ENCODE data around the gene KDM2B. TPM values are rescaled to one million over a fixed set of nuclear protein-coding genes. Genes with fewer than 3 reads are reported as not detected.
A peak's percentile ranks its signal among the peaks of the same experiment; 100 is the strongest.
"Not testable (repeated sequence)": the region's sequence is repeated elsewhere in the genome, so short reads cannot be mapped to it uniquely, and the experiment has no call there.

KDM2B gene
- total RNA-seq, 1 experiment from 2014 or later = 37.2 TPM

GRCh38 chr12:121503395-121503794 is 77.4 kb downstream of the KDM2B start:
- DNase-seq (ENCODE audit: low spot score) = no peak

- DNase-seq (ENCODE audit: low spot score) = no peak
Measured at GRCh38 chr12:121501946-121502345, 78.9 kb downstream of the KDM2B start.

GRCh38 chr12:121499929-121500793 is 80.7 kb downstream of the KDM2B start:
- peak; percentile 35 for DNase-seq (ENCODE audit: low spot score)

- DNase-seq (ENCODE audit: low spot score) = no peak
Measured at GRCh38 chr12:121495746-121496145, 85.1 kb downstream of the KDM2B start.

DNA sequence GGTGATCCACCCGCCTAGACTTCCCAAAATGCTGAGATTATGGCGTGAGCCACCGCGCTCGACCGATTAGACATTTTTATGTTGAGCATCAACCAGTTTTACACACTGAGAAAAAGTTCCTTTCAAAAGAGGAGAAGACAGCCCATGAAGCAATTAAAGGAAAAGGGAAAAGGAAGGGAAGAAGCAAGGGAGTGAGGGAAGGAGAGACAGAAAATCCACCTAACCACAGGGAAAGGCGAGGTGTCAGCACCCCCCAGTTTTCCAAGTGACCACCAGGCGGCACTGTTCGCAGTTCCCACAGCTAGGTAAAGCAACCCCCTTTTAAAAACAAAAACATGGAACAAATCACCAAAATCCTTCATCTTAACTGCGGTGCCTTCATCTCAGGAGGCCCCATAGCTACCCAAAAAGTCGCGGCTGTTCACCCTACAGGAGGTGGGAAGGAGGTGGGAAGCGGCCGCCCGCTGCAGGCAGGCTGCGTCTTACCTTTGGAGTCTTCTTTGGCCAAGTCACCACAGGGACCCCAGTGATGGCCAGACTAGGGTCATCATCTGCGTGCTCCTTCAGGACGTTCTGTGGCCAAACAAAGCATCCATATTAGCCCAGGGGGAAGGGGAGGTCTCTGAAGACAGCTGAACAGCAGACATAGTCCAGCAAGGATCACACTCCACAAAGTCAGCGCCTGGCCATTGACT is 86.6 kb downstream of the KDM2B start:
- DNase-seq (ENCODE audit: low spot score) = peak; percentile 35

DNA sequence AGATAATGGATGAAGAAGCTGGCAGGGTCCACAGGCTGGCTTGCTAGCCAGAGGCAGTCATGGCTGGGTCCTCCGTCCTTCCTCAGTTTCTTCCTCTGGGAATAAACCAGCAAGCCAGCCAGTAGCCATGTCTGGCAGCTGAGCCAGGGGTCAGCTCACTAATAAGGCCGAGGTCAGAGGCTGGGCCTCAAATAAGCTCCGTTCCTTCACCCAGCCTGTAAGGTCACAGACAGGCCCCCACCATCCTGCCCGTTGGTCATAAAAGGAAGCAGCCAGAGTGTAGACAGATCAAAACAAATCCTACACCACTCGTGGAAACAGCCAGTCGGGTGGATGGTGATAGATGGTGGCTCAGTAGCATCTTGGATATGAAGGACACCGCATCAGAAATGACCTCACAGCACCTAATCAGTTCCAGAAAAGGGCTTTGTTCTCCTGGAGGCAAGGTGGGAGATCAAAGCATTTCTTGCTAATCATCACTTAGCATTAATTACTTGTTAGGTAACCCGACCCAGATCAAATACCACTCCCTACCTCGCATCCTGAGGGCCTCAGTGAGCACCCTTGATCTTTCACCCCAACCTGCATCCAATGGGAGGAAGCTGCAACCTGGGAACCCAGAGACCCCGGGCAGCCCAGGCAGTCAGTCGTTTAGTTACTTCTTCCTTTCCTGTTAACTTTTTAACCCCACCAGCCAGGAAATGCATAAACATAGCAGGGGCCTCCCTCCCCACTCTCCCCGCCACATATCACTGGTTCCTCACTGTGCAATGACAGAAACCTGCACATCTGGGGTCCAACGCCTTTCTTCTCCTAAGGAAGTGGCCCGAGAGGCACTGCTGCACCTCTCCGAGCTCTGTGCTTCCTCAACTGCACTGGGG is 90.2 kb downstream of the KDM2B start:
- DNase-seq (ENCODE audit: low spot score) = no peak

DNA sequence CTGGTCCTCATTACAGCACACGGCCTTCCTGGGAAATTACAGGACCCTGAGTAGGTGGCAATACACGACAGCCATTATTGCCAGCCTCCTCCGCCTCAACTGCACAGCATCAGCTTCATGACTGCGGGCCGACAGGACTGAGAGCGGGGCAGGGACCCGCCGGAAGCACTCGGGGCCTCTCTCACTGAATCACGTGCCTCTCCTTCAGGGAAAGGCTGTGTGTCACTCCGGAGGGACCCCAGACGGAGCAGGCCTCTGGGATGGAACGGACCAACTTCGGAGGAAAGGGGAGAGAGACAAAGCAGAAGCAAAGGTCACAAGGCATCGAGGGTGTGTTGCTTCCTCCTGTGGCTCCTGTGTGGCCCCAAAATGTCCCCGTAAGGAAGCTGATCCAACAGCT is 90.9 kb downstream of the KDM2B start:
- no peak for DNase-seq (ENCODE audit: low spot score)

DNA sequence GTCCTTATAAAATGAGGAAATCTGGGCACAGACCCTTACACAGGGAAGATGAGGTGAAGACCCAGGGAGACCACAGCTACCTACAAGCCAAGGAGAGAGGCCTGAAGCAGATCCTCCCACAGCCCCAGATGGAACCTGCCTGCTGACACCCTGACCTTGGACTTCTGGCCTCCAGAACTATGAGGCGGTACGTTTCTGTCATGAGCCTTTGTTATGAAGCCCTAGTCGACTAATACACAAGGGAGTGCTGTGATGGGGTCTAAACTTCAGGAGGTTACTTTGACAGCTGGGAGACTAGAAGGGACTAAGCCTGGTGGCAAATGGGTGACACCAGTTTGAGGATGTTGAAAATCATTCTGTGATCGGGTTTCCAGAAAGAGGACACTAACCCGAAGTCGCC is 95.9 kb downstream of the KDM2B start:
- no peak for DNase-seq (ENCODE audit: low spot score)

DNA sequence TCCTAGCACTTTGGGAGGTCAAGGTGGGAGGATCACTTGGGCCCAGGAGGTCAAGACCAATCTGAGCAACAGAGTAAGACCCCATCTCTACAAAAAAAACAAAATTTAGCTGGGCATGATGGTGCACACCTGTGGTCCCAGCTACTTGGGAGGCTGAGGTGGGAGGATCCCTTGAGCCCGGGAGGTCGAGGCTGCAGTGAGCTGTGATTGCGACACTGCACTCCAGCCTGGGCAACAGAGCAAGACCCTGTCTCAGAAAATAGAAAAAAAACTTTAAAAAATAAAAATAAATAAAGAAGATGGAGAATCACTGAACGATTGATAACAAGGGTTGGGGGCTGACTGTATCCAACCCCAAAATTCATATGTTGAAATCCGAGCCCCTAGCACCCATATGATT is 96.3 kb downstream of the KDM2B start:
- not testable (repeated sequence) for DNase-seq (ENCODE audit: low spot score)

DNA sequence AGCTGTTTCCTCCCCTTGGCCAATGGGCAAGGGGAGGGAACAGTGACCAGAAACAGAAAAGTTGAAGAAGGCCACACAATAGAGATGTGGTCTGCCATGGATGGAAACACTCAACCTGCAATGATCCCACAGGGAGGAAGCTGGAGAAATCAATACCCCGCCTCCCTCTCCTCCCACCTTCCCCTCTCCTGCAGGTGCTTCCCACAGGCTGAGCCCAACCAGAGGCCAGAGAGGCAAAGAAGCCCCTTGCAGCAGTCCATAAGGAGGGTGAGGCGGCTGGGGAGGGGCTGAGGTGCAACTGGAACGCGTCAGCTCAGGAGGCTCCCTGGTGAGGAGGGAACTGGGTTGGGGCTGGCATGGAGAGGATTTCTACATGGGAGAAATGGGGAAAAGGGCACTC is 96.9 kb downstream of the KDM2B start:
- DNase-seq (ENCODE audit: low spot score) = no peak

DNA sequence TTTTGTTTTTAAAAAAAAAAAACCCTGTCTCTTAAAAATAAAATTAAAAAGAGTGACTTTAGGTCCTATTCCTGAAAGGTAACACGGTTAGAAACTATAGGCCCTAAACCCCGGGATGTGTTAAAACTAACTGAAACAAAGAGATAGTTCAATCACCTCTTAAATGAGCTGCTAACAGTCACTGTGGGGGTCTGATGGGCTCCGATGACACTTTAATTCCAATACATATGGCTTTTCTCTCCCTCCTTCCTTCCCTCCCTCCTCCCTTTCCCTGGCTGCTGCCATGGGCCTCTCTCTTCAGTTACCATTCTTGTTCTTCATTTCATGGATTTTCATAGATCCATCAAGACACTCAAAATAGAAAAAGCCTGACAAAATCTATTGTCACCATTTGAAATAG is 104.3 kb downstream of the KDM2B start:
- no peak for DNase-seq (ENCODE audit: low spot score)

GRCh38 chr12:121475279-121475678 is 105.5 kb downstream of the KDM2B start:
- DNase-seq (ENCODE audit: low spot score) = no peak

DNA sequence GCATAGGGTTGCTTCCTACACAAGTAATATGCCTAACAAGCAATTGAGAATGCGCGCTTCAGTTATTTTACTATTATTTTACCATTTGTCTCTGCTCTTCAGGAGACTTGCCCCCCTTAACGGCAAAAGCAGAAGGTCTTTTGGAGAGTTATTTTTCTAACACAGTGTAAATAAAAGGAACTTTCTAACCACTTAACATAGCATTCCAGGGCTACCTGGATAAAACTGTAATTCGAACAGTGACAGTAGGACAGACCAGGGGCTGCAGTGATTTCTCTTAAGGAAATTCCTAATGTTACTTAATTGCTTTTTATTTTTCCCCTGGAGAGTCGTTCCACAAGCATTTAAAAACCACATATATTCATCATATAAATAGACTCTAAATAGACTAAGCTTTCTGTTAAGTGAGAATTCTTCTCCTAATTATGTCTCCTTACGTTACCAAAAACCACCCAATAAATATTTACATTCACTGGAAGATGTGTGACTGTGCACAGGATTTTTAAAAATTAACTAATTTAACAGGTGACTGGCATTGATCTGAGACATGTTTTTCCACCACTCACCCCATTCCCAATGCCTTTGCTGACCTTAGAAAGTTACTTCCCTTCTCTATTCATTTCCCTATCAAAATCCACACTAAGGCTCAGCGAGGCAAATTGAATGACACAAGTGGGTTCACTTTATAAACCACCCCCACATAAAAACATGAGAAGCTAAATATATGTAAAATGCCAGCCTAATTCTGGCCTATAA is 108.5 kb downstream of the KDM2B start:
- no peak for DNase-seq (ENCODE audit: low spot score)

GRCh38 chr12:121470751-121471150 is 110.1 kb downstream of the KDM2B start:
- no peak for DNase-seq (ENCODE audit: low spot score)

GRCh38 chr12:121468499-121468801 is 112.4 kb downstream of the KDM2B start:
- DNase-seq (ENCODE audit: low spot score) = no peak

DNA sequence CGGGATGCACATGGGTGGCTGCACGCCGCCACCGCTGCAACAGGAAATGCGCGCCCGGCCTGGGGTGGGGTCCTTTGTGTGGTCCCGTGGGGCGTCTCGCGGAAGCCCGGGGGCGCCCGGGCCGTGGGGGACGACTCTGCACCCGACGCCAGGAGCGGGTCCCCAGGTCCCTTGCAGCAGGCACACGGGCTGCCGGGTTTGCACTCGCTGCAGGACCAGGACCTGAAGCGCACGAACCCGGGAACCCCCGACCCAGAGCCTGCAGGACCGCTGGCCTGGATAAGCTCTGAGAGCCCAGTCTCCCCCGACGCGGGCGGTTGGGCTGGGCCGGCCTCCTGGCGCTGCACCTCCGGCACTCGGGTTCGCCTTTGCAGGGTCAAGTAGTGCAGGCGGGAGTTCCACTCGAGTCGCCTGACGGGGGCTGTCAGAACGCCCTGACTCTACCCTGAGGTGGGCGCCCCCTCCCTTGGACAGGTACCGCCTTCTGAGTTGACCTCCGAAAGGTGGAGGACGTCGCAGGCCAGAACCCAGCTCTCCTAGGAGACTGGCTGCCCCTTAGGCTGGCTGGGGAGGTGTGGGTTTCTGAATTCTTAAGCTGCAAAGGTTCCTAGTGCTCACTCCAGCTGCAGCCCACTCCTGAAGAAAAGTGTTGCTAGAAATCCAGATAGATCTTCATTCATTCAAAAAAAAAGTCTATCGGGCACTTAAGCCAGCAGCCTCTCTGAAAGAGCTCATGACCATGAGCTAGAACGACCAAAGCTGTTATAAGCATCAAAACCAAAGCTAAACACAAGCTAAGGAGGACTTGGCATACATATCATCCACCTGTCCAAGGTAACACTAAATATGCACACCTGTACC is 113.0 kb downstream of the KDM2B start:
- no peak for DNase-seq (ENCODE audit: low spot score)

GRCh38 chr12:121466794-121467637 is 113.8 kb downstream of the KDM2B start:
- peak; percentile 55 for DNase-seq (ENCODE audit: low spot score)

- DNase-seq (ENCODE audit: low spot score) = no peak
Measured at GRCh38 chr12:121465921-121466793, 114.7 kb downstream of the KDM2B start.

DNA sequence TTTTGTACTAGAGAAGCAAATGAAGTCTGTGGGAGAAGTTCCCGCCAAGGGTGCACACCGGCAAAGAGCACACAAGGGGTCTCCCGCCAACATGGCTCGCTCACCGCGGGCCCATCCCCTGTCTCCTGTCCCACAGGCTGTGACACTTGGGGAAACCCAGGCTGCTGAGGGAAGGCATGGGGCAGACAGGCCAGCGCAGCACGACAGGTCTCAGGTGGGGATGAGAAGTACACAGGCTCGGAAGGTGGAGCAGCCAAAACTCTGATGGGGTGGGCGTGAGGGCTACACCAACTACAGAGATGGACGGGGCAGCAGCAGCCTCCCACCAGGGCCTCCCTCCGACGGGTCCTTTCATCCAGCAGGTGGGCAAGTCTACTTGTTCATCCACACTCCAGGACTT is 116.5 kb downstream of the KDM2B start:
- DNase-seq (ENCODE audit: low spot score) = no peak

Measured in A172 (cell line).